ENCODE data around the gene TRNAU1AP.
"Not testable (repeated sequence)": the region's sequence is repeated elsewhere in the genome, so short reads cannot be mapped to it uniquely, and the experiment has no call there.

The TRNAU1AP gene

DNA sequence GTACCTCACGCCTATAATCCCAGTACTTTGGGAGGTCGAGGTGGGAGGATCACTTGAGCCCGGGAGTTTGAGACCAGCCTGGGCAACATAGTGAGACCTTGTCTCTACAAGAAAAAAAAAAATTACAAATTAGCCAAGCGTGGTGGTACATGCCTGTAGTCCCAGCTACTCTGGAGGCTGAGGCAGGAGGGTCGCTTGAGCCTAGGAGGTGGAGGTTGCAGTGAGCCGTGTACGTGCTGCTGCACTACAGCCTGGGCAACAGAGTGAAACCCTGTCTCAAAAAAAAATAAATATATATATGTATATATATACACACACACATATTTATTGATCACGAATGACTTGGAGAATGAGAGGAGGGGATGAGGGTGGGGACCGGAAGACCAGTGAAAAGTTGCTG is 30.3 kb upstream of the TRNAU1AP start:
- not testable (repeated sequence) for DNase-seq

DNA sequence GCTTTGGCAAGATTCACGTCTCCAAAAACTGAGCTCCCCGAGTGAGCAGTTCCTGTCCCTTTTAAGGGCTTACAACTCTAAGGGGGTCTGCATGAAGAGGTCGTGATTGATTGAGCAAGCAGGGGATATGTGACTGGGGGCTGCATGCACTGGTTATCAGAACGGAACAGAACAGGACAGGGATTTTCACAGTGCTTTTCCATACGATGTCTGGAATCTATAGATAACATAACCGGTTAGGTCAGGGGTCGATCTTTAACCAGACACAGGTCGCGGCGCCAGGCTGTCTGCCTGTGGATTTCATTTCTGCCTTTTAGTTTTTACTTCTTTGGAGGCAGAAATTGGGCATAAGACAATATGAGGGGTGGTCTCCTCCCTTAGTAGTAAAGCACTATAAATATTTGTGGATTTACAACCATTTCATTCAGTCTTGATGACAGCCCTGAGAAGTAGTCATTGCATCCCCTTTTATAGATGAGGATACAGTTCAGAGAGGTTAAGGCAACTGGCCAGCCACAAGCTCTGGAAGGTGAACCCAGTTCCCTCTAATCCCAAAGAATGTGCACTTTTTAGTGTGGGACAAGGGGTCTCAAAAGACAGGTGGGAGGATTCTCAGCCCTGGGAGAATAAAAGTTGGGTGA is 27.8 kb upstream of the TRNAU1AP start:
- DNase-seq, result not testable (repeated sequence)

- DNase-seq, result no peak
These were observed 26.0 kb upstream of the TRNAU1AP start for GRCh38 chr1:28526886-28527285.

DNA sequence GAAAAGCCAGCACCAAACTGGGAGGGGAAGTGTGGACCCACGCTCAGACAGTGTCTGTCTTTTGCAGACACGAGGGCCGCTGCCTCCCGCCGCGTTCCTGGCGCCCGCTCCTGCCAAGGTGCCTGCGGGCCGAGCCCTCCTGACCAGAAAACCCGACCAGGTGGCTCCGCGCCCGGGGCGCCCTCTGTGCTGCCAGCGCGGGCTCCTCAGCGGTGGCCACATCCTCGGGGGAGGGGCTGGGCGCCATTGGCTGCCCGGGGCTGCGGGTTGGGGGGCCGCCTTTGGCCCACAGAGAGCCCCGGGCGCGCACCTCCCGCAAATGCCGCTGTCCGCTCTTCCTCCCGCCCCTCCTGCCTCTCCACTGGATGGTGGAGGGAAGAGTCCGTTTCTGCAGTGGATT is 22.4 kb upstream of the TRNAU1AP start:
- DNase-seq, result no peak

GRCh38 chr1:28534671-28535070 is 18.2 kb upstream of the TRNAU1AP start:
- no peak for DNase-seq

DNA sequence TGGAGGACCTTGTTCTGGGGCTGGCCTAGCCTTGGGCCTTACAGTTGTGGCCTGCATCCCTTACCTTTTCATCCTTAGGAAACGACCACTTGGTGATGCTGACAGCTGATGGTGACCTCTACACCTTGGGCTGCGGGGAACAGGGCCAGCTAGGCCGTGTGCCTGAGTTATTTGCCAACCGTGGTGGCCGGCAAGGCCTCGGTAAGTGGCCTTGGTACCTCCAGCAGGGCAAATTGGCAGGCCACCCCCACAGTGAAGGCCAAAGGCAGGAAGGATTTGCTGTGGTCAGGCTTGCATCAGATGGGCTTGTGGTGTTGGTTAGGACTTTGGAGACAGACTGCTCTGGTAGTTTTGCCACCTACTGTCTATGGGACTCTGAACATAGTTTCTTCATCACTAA is 17.7 kb upstream of the TRNAU1AP start:
- no peak for DNase-seq

DNA sequence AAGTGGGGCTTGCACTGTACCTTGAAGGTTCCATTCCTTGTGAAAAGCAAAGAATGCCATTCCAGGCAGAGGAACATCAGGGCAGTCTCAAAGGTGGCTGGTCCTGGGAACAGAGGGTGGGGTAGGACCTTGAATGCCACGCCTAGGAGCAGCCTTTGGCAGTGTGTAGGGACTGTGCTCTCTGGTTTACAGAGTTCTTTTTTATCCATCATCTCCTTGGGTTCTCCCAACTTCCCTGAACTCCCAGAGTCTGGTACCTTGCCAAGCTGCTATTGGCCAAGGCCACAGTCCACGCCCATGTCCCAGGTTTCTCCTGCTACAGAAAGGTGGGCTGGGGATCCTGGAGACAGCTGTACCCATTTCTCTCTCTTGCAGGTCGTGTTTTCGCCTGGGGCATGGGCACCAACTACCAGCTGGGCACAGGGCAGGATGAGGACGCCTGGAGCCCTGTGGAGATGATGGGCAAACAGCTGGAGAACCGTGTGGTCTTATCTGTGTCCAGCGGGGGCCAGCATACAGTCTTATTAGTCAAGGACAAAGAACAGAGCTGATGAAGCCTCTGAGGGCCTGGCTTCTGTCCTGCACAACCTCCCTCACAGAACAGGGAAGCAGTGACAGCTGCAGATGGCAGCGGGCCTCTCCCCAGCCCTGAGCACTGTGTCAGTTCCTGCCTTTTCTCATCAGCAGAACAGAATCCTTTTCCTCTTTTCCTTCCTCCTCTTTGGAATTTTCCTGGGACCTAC is 15.3 kb upstream of the TRNAU1AP start:
- DNase-seq, result no peak

DNA sequence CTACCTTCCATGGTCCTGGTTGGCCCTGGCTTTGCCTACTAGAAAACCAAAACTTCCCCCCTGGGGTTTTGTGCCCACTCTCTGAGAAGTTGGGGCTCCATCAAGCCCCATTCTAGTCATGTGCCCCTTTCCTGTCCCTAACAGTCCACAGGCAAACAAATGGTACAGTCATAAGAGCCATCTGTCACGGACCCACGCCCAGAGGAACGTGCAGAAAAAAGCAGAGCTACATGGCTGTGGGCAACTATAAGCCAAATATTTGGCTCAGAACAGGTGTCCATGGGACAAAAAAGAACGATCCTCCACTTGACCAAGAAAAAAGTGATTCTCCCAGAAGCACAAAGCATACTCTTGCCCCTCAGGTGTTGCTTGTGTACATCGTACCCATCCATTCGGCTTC is 14.6 kb upstream of the TRNAU1AP start:
- no peak for DNase-seq

GRCh38 chr1:28540651-28541050 is 12.2 kb upstream of the TRNAU1AP start:
- DNase-seq, result no peak

- not testable (repeated sequence) for DNase-seq
These were observed 11.4 kb upstream of the TRNAU1AP start for GRCh38 chr1:28541414-28542015.

GRCh38 chr1:28545246-28545628 is 7.6 kb upstream of the TRNAU1AP start:
- no peak for DNase-seq

GRCh38 chr1:28548318-28548717 is 4.6 kb upstream of the TRNAU1AP start:
- no peak for DNase-seq

DNA sequence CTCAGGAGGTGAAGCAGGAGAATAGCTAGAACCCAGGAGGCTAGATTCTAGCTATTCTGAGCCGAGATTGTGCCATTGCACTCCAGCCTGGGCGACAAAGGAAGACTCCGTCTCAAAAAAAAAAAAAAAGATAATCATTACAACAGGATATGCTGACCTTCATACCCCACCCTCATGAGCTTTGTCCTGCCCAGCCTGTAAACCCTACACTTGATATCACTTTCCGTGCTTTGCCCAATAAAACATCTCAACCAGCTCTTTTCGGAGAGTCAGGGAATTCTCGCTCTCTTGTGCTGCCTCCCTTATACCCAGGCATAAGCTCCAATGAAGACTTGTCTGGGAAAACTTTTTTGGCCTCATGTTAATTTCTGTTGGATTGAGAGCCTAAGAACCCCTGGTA is 1.5 kb upstream of the TRNAU1AP start:
- no peak for DNase-seq

DNA sequence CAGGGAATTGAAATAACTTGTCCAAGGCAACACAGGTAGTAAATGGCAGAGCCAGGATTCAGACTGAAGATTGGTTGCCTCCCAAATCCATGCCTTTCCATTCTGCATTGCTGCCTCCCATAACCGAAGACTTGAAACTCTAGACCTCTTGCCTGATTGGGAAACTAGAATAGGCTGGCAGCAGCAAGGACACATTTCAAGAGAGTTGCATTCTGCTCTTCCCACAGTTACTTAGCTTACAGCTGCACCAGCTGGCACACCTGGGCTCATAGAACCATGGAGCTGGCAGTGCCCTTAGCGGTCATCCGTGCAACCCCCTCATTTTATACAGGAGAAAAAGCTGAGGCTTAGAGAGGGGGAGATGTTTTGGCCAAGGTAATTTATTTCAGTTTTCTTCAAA is 8.0 kb downstream of the TRNAU1AP start:
- no peak for DNase-seq

DNA sequence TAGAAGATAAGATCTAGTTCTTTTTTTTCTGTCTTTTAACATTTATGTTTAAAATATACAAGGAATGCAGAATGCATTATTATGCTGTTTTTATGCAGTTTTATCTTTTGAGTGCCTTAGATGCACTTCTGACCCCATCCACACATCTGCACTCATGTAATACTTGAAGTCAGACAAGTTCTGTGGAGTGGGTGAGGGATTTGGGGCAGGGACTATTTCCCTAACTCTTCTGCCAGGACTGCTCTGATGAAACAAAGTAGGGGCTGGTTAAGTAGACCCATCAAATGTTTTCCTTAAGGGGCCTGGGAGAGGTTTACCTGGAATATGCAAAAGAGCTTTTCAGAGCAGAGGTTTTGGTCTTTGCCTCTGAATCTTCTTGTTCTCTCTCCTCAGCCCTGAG is 11.4 kb downstream of the TRNAU1AP start:
- DNase-seq, result no peak

DNA sequence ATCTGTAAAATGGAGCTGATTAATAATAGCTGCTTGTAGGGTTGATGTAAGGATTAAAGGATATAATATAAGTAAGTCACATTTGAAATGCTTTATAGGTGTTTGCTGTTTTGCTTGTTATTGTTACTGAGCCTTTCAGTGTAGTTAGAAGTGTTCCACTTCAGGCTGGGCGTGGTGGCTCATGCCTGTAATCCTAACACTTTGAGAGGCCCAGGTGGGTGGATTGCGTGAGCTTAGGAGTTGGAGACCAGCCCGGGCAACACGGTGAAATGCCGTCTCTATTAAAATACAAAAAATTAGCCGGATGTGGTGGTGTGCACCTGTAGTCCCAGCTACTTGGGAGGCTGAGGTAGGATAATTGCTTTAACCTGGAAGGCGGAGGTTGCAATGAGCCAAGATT is 12.2 kb downstream of the TRNAU1AP start:
- no peak for DNase-seq

DNA sequence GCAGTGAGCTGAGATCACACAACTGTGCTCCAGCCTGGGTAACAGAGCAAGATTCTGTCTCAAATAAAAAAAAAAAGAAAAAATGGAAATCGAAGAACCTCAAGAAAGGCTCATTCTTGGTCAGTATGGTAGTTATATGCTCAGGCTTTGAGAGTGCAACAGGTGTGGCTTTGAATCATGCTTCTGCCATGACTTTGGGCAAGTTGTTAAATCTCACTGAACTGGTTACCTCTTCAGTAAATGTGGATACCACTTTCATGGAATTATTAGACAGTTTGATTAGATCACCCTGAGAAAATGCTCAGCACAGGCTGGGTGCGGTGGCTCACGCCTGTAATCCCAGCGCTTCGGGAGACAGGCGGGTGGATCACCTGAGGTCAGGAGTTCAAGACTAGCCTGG is 12.8 kb downstream of the TRNAU1AP start:
- DNase-seq, result no peak

- no peak for DNase-seq
These were observed 14.0 kb downstream of the TRNAU1AP start for GRCh38 chr1:28566931-28567330.

GRCh38 chr1:28571911-28572310 is 19.0 kb downstream of the TRNAU1AP start:
- DNase-seq, result no peak

DNA sequence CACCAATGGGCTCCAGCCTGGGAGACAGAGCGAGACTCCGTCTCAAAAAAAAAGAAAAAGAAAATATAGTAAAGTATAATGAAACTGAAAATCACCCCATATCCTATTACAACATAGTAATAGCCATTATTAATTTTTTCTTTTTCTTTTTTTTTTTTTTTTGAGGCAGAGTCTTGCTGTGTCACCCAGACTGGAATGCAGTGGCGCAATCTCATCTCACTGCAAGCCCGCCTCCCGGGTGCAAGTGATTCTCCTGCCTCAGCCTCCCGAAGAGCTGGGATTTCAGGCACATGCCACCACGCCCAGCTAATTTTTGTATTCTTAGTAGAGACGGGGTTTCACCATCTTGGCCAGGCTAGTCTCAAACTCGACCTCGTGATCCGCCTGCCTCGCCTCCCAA is 20.0 kb downstream of the TRNAU1AP start:
- DNase-seq, result not testable (repeated sequence)

GRCh38 chr1:28573564-28573963 is 20.7 kb downstream of the TRNAU1AP start:
- no peak for DNase-seq

DNA sequence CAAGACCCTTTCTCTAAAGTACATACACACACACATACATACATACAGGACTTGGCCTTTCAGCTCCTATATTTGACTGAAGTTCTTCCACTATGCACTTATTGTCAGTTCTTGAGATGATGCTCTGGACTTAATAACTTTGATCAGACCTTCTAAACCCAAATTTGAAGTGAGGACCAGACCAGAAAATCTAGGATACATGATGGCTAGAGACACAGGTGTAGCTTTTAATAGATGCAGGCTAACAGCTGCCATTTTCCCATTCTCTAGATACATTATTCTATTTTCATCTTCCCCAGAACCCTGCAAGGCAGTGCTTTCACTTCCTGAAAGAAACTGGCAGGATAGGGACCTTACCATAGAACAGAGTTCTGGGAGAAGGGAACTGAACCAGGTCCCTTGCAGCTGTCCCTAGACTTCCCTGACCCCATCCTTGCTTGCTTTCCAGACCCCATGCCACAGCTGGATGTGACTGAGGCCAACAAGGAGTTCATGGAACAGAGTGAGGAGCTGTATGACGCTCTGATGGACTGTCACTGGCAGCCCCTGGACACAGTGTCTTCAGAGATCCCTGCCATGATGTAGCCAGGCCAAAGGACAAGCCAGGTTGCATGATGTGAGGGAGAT is 24.3 kb downstream of the TRNAU1AP start:
- DNase-seq, result peak; percentile 60

- DNase-seq, result peak; percentile 52
These were observed 25.1 kb downstream of the TRNAU1AP start for GRCh38 chr1:28577738-28578536.

Data from activated CD4-positive, alpha-beta T cell treated with anti-CD3 and anti-CD28 coated beads, Interleukin-2, amount 50 U/mL, for 16 hours (primary cell).